ENCODE results near the gene CRMP1.

GRCh38 chr4:5925419-5926200 lies 32.7 kb upstream of the CRMP1 start:
- TF ChIP-seq CTCF (IDR thresholded peaks at IDR 0.05) (no peak), POLR2A (IDR thresholded peaks at IDR 0.05; ENCODE audit: low read depth) (no peak), EP300 (IDR thresholded peaks at IDR 0.05) (no peak)

All from esophagus muscularis mucosa (tissue), 4 donors.